GM18909 (cell line): ENCODE measurements around the gene KIAA1958.
"Not testable (repeated sequence)": the region's sequence is repeated elsewhere in the genome, so short reads cannot be mapped to it uniquely, and the experiment has no call there.

Experiments
- ATAC-seq: cut with Tn5 transposase; IDR thresholded peaks from one replicate; pipeline ENCODE4 v1.9.1; 2021; ENCODE audit warnings: mild to moderate bottlenecking; ENCODE audit not compliant: unreplicated experiment, poor library complexity

The KIAA1958 gene

GRCh38 chr9:112489039-112489546 lies 2.5 kb downstream of the KIAA1958 start:
- ATAC-seq = no peak

DNA sequence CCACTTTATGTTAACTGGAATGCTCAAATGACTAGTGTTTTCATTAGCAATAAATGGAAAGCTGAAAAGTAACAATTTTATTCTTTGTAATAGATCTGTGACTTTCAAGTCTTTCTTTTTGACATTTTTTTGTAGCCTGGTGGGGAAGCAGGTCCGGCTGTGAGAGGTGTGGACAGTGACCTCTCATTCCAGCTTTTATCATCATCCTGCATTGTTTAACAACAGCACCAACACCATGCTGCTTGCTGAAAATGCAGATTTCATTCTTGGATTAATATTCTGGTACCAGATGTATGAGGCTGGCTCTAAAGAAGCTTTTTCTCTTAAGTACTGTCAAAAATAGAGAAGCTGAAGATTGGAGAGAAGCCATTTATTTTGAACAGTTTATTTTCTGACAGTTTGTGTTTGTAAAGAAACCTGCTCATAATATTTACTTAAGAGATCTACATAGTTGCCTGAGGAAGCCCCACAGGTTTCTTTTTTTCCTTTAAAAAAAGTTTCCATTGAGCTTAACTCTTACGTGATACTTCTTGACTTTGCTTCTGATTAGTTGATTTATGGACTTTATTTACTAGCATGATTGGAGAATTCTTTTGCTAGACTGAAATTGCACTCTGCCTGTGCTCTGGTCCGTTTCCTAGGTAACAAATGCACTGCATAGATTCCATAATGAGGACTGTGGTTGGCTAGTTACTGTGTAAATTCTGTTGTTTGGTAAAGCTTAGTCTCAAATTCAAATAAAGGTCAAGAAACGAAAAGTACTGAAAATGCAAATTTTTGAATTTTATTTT lies 3.4 kb downstream of the KIAA1958 start:
- ATAC-seq = no peak

DNA sequence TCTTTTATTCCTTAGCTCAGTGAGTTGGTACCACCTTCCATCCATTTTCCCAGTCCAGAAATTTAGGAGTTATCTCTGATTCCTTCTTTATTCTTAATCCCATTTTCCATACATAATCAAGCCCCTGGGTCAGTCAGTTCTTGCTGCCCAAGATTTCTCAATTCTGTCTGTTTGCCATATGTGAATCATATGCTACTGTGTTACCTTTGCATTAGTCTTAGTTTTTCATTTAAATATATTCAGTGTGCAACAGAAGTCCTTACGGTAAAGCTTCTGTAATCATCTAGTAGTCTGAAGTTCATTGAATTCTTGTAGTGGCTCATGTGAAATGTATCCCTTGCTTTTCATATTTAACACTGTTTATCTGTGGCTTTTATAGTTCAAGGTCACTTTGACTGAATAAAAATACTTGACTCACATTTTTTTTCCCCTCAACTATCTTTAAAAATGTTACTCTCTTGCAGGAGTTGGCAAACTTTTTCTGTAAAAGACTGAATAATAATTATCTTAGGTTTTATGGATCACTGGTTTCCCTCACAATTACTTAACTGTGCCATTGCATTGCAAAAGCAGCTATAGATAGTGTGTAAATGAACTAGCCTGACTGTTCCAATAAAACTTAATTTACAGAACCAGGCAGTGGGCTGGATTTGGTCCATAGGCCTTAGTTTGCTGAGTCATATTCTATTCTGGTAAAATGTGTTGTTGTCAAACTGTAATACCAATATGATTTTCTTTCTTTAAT lies 6.9 kb downstream of the KIAA1958 start:
- no peak for ATAC-seq

- ATAC-seq = no peak
Observed at GRCh38 chr9:112494153-112494552, 7.5 kb downstream of the KIAA1958 start.

DNA sequence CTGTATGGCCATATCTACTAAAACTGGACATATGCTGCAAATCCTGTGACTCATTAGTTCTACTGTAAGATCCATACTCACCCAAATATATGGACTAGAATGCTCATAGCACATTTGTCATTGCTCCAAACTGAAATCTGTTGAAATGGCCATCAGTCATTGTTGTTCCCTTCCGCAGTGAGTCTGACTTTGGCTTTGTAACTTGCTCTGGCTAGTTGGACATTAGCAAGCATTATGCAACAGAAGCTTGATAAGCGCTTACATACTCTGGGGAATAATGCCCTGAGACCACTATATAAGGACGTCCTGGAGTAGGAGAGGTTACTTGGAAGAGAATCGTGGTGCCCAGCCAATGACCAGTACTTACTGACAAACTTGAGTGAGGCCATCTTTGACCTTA lies 9.0 kb downstream of the KIAA1958 start:
- no peak for ATAC-seq

DNA sequence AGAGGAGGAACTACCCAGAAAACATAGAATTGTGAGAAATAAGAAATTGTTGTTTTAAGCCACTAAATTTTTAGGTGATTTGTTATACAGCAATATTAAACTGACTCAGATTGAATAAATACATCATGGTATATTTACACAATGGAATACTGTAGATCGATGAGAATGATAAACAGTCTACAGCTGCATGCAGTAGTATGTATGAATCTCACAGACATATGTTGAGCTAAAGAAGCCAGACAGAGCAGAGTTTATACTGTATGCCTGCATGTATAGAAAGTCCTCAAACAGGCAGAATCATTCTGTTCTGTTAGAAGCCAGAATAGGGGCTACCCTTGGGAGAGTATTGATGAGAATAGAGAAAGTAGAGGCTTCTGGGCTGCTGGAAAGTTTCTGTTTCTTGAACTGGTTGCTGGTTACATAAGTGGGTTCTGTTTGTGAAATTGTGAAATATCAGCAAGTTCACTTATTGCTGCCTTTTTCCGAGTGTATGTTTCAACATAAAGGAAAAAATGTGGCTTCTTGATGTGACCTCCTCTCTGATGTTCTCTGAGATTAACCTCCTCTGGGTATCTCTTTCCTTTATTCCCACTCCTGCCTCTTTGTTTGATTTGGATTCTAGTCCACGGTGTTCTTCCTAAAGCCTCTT lies 9.6 kb downstream of the KIAA1958 start:
- no peak for ATAC-seq

DNA sequence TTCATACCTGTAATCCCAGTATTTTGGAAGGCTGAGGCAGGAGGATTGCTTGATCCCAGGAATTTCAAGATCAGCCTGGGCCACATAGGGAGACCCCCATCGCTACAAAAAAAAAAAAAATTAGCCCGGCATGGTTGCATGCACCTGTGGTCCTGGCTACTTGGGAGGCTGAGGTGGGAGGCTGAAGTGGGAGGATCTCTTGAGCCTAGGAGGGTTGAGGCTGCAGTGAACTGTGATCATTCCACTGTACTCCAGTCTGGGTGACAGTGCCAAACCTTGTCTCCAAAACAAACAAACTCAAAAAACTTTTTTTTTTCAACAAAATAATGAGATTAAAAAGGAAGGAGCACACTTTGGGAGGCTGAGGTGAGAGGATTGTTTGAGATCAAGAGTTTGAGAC lies 14.2 kb downstream of the KIAA1958 start:
- ATAC-seq = no peak

GRCh38 chr9:112501287-112501686 lies 14.7 kb downstream of the KIAA1958 start:
- no peak for ATAC-seq

DNA sequence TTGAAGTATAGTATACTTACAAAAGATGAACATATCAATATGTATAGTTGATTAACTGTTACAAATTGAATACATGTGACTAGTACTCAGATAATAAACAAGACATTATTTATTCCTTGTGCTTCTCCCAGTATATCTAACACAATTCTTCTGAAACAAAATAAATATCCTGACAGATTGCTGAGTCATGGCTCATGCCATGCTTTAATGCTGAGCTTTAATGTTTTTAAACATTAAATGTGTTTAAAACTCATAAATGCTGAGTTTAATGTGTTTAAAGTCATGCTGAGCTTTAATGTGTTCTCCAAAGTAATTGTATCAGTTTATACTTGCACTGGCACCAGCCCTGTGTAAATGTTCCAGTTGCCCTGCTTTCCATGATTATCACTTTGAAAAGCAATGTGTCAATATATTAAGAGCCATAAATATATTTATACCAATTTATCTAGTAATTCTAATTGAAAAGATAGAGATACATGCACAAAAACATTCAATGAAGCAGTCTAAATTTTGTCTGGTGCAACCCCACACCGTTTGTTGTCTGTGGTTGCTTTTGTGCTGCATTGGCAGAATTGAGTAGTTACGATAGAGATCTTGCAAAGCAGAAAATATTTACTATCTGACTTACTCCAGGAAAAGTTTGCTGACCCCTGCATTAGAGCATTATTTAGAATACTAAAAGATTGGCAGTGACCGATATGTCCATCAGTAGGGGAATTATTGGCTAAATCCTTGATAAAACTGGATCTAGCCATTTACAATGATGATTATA lies 15.7 kb downstream of the KIAA1958 start:
- no peak for ATAC-seq

- ATAC-seq = no peak
Observed at GRCh38 chr9:112503170-112503569, 16.5 kb downstream of the KIAA1958 start.

- no peak for ATAC-seq
Observed at GRCh38 chr9:112505086-112505485, 18.5 kb downstream of the KIAA1958 start.

GRCh38 chr9:112505607-112506006 lies 19.0 kb downstream of the KIAA1958 start:
- ATAC-seq = no peak

DNA sequence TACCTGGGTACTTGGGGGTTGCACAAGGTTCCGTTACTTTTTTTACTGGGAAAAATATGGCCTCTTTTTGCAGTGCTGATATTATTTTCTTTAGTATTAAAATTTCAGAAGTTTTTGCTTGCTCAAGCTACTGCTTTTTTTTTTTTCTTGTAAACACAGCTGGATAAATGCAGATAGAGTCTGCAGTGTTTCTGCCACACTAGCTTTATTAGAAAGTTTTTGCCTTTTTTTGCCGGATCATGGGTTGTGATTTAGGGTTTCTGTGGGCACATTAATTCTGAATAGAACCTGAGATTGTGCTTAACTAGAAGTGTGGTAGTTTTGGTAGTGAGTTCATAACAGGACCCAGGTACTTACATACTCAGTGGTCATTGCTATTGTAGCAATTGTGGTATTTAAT lies 19.9 kb downstream of the KIAA1958 start:
- no peak for ATAC-seq

DNA sequence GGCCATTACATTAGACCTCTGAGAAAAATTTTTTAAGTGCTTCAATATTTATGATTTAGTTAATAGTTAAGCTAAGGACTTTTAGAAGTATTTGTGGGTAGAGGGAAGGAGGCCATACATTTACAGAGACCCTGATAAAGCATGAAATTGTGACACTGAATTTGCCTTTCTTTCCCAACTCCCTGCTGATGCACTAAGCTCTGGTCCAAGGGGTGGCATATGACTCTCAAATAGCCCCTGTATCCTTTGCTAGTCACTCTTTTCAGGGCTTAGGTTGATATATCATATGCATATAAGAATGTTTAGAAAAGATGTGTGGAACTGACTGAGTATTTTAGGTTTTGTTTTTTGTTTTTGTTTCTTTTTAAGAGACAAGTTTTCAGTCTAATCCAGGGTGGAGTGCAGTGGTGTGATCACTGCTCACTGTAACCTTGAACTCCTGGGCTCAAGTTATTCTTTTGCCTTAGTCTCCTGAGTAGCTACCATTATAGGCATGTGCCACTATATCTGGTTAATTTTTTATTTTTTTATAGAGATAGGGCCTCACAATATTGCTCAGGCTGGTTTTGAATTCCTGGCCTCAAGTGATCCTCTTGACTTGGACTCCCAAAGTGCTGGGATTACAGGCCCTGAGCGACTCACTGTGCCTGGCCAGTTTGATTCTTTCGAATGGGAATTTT lies 20.5 kb downstream of the KIAA1958 start:
- ATAC-seq = no peak

DNA sequence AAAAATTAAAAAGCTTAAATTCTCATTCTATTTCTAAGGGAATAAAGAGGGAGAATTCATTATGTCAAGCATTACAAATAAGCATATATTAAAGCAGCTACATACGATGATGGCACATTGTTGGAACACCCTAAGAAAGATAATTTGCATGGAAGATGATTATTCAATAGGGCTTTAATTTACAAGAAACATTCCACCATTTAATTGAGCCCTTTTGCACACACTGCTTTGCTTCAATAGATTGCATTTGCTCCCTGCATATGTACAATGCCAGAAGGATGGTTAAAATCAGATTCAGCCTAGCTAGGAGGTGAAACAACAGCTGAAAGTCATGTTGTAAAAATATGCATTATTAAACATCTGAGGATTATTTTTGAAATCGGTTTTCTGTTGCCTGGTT lies 21.8 kb downstream of the KIAA1958 start:
- no peak for ATAC-seq

DNA sequence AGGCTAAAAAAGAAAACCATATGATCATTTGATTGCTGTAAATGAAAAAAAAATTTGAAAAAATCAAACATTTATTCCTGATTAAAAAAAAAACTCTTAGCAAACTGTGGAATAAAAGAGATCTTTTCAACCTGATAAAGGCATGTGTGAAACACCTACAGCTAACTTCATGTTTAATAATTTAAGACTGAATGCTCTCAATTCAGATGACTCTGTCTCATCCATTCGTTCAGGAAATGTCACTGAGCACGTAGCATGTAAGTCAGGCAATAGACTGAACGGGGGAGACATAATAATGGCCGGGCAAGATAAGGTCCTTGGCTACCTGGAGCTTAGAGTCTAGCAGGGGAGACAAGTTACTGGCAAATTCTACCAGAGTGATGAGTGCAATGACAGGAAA lies 25.8 kb downstream of the KIAA1958 start:
- ATAC-seq = not testable (repeated sequence)

GRCh38 chr9:112516769-112517168 lies 30.1 kb downstream of the KIAA1958 start:
- no peak for ATAC-seq

GRCh38 chr9:112520069-112520468 lies 33.4 kb downstream of the KIAA1958 start:
- no peak for ATAC-seq

DNA sequence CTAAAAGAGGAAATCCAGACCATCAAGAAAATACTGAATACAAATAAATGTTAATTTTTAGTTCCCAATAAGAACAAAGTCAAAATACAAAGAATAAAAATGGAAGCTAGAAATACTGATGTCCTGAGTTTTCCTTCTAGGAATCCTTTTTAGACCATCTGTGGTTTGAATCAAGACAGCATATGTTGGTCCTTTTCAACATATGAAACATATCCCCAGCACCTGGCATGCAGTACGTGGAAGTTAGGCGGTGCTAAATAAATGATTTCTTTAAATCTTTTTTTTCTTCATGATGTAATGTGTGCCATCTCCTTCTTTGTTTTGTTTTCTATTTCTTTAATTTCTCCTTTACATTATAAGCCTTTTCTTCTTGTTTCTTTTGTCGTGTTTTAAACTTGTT lies 34.0 kb downstream of the KIAA1958 start:
- no peak for ATAC-seq

- no peak for ATAC-seq
Observed at GRCh38 chr9:112526973-112527372, 40.3 kb downstream of the KIAA1958 start.
